ENCODE data around the gene CREB3L1.
A peak's percentile ranks its signal among the peaks of the same experiment; 100 is the strongest.

Gene CREB3L1

GRCh38 chr11:46271407-46271806 is 6.1 kb upstream of the CREB3L1 start:
- TF ChIP-seq JUND (IDR thresholded peaks at IDR 0.05; ENCODE audit: low read depth), result no peak
- DNase-seq (ENCODE audit: low read depth in 1 of 2, low spot score in 1 of 2), result no peak
- in situ Hi-C loops (cut with HindIII; ENCODE audit: low pct_unique_long_range_greater_than_20kb, low sequenced_read_pairs), result no loop called here

DNA sequence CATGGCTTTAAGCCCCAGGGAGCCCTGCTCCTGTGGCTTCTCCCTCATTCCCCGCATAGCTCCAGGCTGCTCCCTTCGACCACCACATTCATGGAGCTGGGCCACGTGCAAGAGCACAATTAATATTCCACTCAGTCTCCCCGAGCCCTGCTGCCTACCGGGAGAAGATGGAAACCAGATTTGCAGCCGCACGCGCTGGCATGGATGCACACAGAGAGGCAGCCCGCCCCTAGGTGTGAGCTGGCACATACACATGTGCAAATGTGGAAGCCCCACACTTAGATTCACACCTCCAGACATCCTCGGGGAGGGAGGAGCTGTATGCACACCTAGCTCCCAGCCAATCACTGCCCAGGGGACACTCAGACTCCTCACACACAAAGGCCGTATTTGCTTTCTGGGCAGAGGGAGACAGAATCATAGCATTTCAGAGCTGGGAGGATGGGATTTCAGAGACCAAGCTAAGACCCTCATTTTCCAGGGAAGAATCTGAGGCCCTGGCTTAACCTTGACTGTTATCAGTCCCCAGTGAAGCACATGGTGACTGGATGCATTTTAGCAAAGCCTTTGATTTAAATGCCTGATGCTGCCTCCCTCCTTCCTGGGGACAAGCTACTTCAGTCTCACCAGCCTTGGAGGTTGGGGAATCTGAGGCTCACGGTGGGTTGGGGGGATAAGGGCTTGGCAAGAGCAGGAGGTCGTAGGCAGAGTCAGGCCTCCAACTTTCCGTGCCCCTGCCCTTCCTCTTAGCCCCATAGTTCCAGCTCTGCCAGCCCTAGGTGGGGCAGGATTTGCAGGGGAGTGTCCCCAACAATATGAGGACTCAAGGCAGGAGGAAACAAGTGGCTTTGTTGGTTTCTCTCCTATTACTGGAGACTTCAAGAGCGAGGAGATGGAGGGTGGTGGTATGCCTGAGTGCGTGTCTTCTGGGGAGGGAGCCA is 5.3 kb upstream of the CREB3L1 start:
- in situ Hi-C loops (cut with HindIII; ENCODE audit: low pct_unique_long_range_greater_than_20kb, low sequenced_read_pairs), result no loop called here
- no peak for TF ChIP-seq JUND (IDR thresholded peaks at IDR 0.05; ENCODE audit: low read depth)
- no peak for DNase-seq (ENCODE audit: low read depth in 1 of 2, low spot score in 1 of 2)

GRCh38 chr11:46272816-46273427 is 4.5 kb upstream of the CREB3L1 start:
- TF ChIP-seq JUND (IDR thresholded peaks at IDR 0.05; ENCODE audit: low read depth), result no peak
- no peak for DNase-seq (ENCODE audit: low read depth in 1 of 2, low spot score in 1 of 2)
- in situ Hi-C loops (cut with HindIII; ENCODE audit: low pct_unique_long_range_greater_than_20kb, low sequenced_read_pairs), result no loop called here

DNA sequence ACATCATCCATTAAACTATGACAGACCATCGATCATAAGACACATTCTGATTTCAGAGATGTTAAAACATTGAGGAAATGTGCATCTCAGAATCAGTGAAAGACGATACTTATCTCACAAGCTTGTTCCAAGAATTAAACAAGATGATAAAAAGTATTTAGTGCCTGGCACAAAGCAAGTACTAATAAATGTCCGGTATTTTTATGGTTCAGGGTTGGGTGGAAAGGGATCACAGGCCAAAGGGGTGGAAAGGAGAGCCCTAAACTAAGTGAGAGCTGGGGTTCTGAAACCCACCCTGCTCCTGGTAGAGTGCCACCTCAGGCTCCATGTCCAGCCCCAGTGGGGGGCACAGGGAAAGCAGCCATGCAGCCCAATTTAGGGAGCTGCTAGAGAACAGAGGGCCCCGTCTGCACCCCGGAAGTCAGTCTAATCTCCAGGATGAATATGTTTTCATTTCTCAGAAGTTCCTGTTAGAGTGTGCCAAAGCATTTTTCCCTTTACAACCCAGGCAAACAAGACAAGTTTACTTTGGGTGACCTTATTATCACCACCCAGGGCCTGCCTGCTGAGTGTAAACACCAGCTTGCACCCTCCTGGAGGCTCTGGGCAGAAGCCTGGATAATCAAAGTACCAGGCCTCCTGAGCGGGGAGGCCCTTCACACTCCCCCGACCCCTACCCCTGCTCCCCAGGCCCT is 3.8 kb upstream of the CREB3L1 start:
- in situ Hi-C loops (cut with HindIII; ENCODE audit: low pct_unique_long_range_greater_than_20kb, low sequenced_read_pairs), result no loop called here
- no peak for TF ChIP-seq JUND (IDR thresholded peaks at IDR 0.05; ENCODE audit: low read depth)
- DNase-seq (ENCODE audit: low read depth in 1 of 2, low spot score in 1 of 2), result peak; percentile 81 to 86

DNA sequence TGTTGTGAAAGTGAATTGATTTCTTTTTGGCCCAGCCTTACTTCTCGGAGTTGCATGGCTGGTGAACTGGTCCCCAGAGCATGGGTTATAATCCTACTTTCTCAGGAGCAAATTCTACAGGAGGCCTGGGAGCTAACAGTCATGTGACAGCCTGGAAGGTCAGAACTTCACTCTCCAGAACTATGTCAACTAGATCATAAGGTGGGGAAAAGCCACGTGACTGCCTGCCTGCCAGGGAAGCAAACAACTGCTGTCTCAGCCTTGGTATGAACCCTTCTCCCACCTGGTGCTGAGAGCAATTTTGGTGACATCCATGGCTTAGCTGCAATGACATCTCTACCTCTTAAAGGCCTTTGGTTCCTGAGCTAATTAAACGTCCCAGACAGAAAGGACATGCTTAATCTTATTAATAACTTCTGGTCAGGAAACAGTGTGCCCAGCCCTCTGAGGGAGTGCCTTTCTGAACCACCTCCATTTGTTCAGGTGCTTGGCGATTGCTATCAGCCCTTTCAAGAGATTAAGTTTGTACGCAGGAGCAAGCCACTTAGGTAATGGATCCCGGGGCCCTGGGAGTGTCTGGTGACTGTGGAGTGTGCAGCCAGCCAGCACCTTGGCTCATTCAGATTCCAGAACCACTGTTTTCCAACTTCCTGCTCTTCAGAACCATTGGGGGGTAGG is 1.4 kb upstream of the CREB3L1 start:
- DNase-seq (ENCODE audit: low read depth in 1 of 2, low spot score in 1 of 2), result peak in 1 of 2 experiments; percentile 73
- TF ChIP-seq JUND (IDR thresholded peaks at IDR 0.05; ENCODE audit: low read depth), result no peak
- in situ Hi-C loops (cut with HindIII; ENCODE audit: low pct_unique_long_range_greater_than_20kb, low sequenced_read_pairs), result no loop called here

- peak; percentile 44 to 47 for DNase-seq (ENCODE audit: low read depth in 1 of 2, low spot score in 1 of 2)
- no peak for TF ChIP-seq JUND (IDR thresholded peaks at IDR 0.05; ENCODE audit: low read depth)
- in situ Hi-C loops (cut with HindIII; ENCODE audit: low pct_unique_long_range_greater_than_20kb, low sequenced_read_pairs), result no loop called here
These were observed 195 bp upstream of the CREB3L1 start for GRCh38 chr11:46277313-46277621.

- DNase-seq (ENCODE audit: low read depth in 1 of 2, low spot score in 1 of 2), result no peak
- no peak for TF ChIP-seq JUND (IDR thresholded peaks at IDR 0.05; ENCODE audit: low read depth)
- in situ Hi-C loops (cut with HindIII; ENCODE audit: low pct_unique_long_range_greater_than_20kb, low sequenced_read_pairs), result no loop called here
These were observed 1.1 kb downstream of the CREB3L1 start for GRCh38 chr11:46278387-46279125.

GRCh38 chr11:46279126-46280099 is 2.0 kb downstream of the CREB3L1 start:
- TF ChIP-seq JUND (IDR thresholded peaks at IDR 0.05; ENCODE audit: low read depth), result no peak
- in situ Hi-C loops (cut with HindIII; ENCODE audit: low pct_unique_long_range_greater_than_20kb, low sequenced_read_pairs), result no loop called here
- no peak for DNase-seq (ENCODE audit: low read depth in 1 of 2, low spot score in 1 of 2)

GRCh38 chr11:46280706-46281105 is 3.2 kb downstream of the CREB3L1 start:
- TF ChIP-seq JUND (IDR thresholded peaks at IDR 0.05; ENCODE audit: low read depth), result no peak
- in situ Hi-C loops (cut with HindIII; ENCODE audit: low pct_unique_long_range_greater_than_20kb, low sequenced_read_pairs), result no loop called here
- no peak for DNase-seq (ENCODE audit: low read depth in 1 of 2, low spot score in 1 of 2)

- in situ Hi-C loops (cut with HindIII; ENCODE audit: low pct_unique_long_range_greater_than_20kb, low sequenced_read_pairs), result no loop called here
- no peak for DNase-seq (ENCODE audit: low read depth in 1 of 2, low spot score in 1 of 2)
- TF ChIP-seq JUND (IDR thresholded peaks at IDR 0.05; ENCODE audit: low read depth), result no peak
These were observed 3.9 kb downstream of the CREB3L1 start for GRCh38 chr11:46281371-46281831.

GRCh38 chr11:46285173-46285572 is 7.7 kb downstream of the CREB3L1 start:
- in situ Hi-C loops (cut with HindIII; ENCODE audit: low pct_unique_long_range_greater_than_20kb, low sequenced_read_pairs), result no loop called here
- TF ChIP-seq JUND (IDR thresholded peaks at IDR 0.05; ENCODE audit: low read depth), result no peak
- DNase-seq (ENCODE audit: low read depth in 1 of 2, low spot score in 1 of 2), result no peak
